ENCODE measurements around the gene MUC20.
"Not testable (repeated sequence)": the region's sequence is repeated elsewhere in the genome, so short reads cannot be mapped to it uniquely, and the experiment has no call there.

The MUC20 gene

GRCh38 chr3:195738274-195739044 lies 17.7 kb downstream of the MUC20 start:
- Histone ChIP-seq H3K4me1 (ENCODE audit: insufficient read depth, low read length) (no peaks in the 10 kb centered on the region), H3K27me3 (ENCODE audit: insufficient read depth, low read length) (no peaks in the 10 kb centered on the region), H3K9me3 (ENCODE audit: insufficient read depth, low read depth, low read length) (no peaks in the 10 kb centered on the region), H3K4me3 (ENCODE audit: low read length) (no peak overlapping the region), H3K36me3 (ENCODE audit: insufficient read depth, low read length) (no peaks in the 10 kb centered on the region), H3K27ac (ENCODE audit: low read depth, low read length) (no peak overlapping the region), H3K9ac (ENCODE audit: low read depth, low read length) (no peak overlapping the region)
- WGBS: 89% methylated on average over 14 of the region's 14 CpGs

GRCh38 chr3:195739561-195740111 lies 18.9 kb downstream of the MUC20 start:
- H3K36me3 ChIP-seq (ENCODE audit: insufficient read depth, low read length): no peaks in the 10 kb centered on the region
- no peak overlapping the region for H3K27ac ChIP-seq (ENCODE audit: low read depth, low read length)
- no peak overlapping the region for H3K4me3 ChIP-seq (ENCODE audit: low read length)
- WGBS: 88% methylated on average over 10 of the region's 13 CpGs
- no peaks in the 10 kb centered on the region for H3K4me1 ChIP-seq (ENCODE audit: insufficient read depth, low read length)
- H3K9me3 ChIP-seq (ENCODE audit: insufficient read depth, low read depth, low read length): no peaks in the 10 kb centered on the region
- H3K27me3 ChIP-seq (ENCODE audit: insufficient read depth, low read length): no peaks in the 10 kb centered on the region
- no peak overlapping the region for H3K9ac ChIP-seq (ENCODE audit: low read depth, low read length)

- Histone ChIP-seq H3K9me3 (ENCODE audit: insufficient read depth, low read depth, low read length) (no peaks in the 10 kb centered on the region), H3K4me1 (ENCODE audit: insufficient read depth, low read length) (no peaks in the 10 kb centered on the region), H3K36me3 (ENCODE audit: insufficient read depth, low read length) (no peaks in the 10 kb centered on the region), H3K4me3 (ENCODE audit: low read length) (no peak overlapping the region), H3K27me3 (ENCODE audit: insufficient read depth, low read length) (peaks cover 36% of the 10 kb centered on the region), H3K9ac (ENCODE audit: low read depth, low read length) (no peak overlapping the region), H3K27ac (ENCODE audit: low read depth, low read length) (no peak overlapping the region)
- 88% methylated on average over 4 of the region's 4 CpGs for WGBS
These were observed 23.7 kb downstream of the MUC20 start for GRCh38 chr3:195744437-195744836.

- 86% methylated on average over 8 of the region's 8 CpGs for WGBS
- H3K36me3 ChIP-seq (ENCODE audit: insufficient read depth, low read length): no peaks in the 10 kb centered on the region
- no peaks in the 10 kb centered on the region for H3K4me1 ChIP-seq (ENCODE audit: insufficient read depth, low read length)
- no peaks in the 10 kb centered on the region for H3K9me3 ChIP-seq (ENCODE audit: insufficient read depth, low read depth, low read length)
- H3K4me3 ChIP-seq (ENCODE audit: low read length): no peak overlapping the region
- H3K27ac ChIP-seq (ENCODE audit: low read depth, low read length): no peak overlapping the region
- no peak overlapping the region for H3K9ac ChIP-seq (ENCODE audit: low read depth, low read length)
- peaks cover 36% of the 10 kb centered on the region for H3K27me3 ChIP-seq (ENCODE audit: insufficient read depth, low read length)
These were observed 25.6 kb downstream of the MUC20 start for GRCh38 chr3:195746346-195746745.

- no peak overlapping the region for H3K9ac ChIP-seq (ENCODE audit: low read depth, low read length)
- H3K27me3 ChIP-seq (ENCODE audit: insufficient read depth, low read length): peaks cover 36% of the 10 kb centered on the region
- H3K4me1 ChIP-seq (ENCODE audit: insufficient read depth, low read length): no peaks in the 10 kb centered on the region
- no peak overlapping the region for H3K27ac ChIP-seq (ENCODE audit: low read depth, low read length)
- WGBS: 88% methylated on average over 9 of the region's 9 CpGs
- no peak overlapping the region for H3K4me3 ChIP-seq (ENCODE audit: low read length)
- H3K36me3 ChIP-seq (ENCODE audit: insufficient read depth, low read length): no peaks in the 10 kb centered on the region
- no peaks in the 10 kb centered on the region for H3K9me3 ChIP-seq (ENCODE audit: insufficient read depth, low read depth, low read length)
These were observed 26.0 kb downstream of the MUC20 start for GRCh38 chr3:195746751-195747150.

GRCh38 chr3:195748661-195749060 lies 27.9 kb downstream of the MUC20 start:
- no peaks in the 10 kb centered on the region for H3K4me1 ChIP-seq (ENCODE audit: insufficient read depth, low read length)
- peaks cover 36% of the 10 kb centered on the region for H3K27me3 ChIP-seq (ENCODE audit: insufficient read depth, low read length)
- H3K9ac ChIP-seq (ENCODE audit: low read depth, low read length): no peak overlapping the region
- no peaks in the 10 kb centered on the region for H3K9me3 ChIP-seq (ENCODE audit: insufficient read depth, low read depth, low read length)
- WGBS: 94% methylated on average over 11 of the region's 11 CpGs
- H3K36me3 ChIP-seq (ENCODE audit: insufficient read depth, low read length): no peaks in the 10 kb centered on the region
- no peak overlapping the region for H3K4me3 ChIP-seq (ENCODE audit: low read length)
- H3K27ac ChIP-seq (ENCODE audit: low read depth, low read length): no peak overlapping the region

- H3K4me3 ChIP-seq (ENCODE audit: low read length); H3K36me3 ChIP-seq (ENCODE audit: insufficient read depth, low read length); H3K9ac ChIP-seq (ENCODE audit: low read depth, low read length); H3K4me1 ChIP-seq (ENCODE audit: insufficient read depth, low read length); H3K27ac ChIP-seq (ENCODE audit: low read depth, low read length); H3K9me3 ChIP-seq (ENCODE audit: insufficient read depth, low read depth, low read length): not testable (repeated sequence)
- H3K27me3 ChIP-seq (ENCODE audit: insufficient read depth, low read length): peaks cover 36% of the 10 kb centered on the region
- 96% methylated on average over 4 of the region's 5 CpGs for WGBS
These were observed 28.3 kb downstream of the MUC20 start for GRCh38 chr3:195749101-195749500.

GRCh38 chr3:195750797-195751520 lies 30.2 kb downstream of the MUC20 start:
- Histone ChIP-seq H3K9me3 (ENCODE audit: insufficient read depth, low read depth, low read length) (no peaks in the 10 kb centered on the region), H3K4me1 (ENCODE audit: insufficient read depth, low read length) (no peaks in the 10 kb centered on the region), H3K4me3 (ENCODE audit: low read length) (no peak overlapping the region), H3K9ac (ENCODE audit: low read depth, low read length) (no peak overlapping the region), H3K27ac (ENCODE audit: low read depth, low read length) (no peak overlapping the region), H3K27me3 (ENCODE audit: insufficient read depth, low read length) (peaks cover 29% of the 10 kb centered on the region), H3K36me3 (ENCODE audit: insufficient read depth, low read length) (no peaks in the 10 kb centered on the region)
- WGBS: 89% methylated on average over 29 of the region's 30 CpGs

- H3K27me3 ChIP-seq (ENCODE audit: insufficient read depth, low read length): peaks cover 23% of the 10 kb centered on the region
- H3K27ac ChIP-seq (ENCODE audit: low read depth, low read length): no peak overlapping the region
- H3K4me3 ChIP-seq (ENCODE audit: low read length): no peak overlapping the region
- 85% methylated on average over 7 of the region's 7 CpGs for WGBS
- no peaks in the 10 kb centered on the region for H3K9me3 ChIP-seq (ENCODE audit: insufficient read depth, low read depth, low read length)
- H3K4me1 ChIP-seq (ENCODE audit: insufficient read depth, low read length): no peaks in the 10 kb centered on the region
- H3K9ac ChIP-seq (ENCODE audit: low read depth, low read length): no peak overlapping the region
- no peaks in the 10 kb centered on the region for H3K36me3 ChIP-seq (ENCODE audit: insufficient read depth, low read length)
These were observed 30.8 kb downstream of the MUC20 start for GRCh38 chr3:195751560-195751959.

- Histone ChIP-seq H3K9me3 (ENCODE audit: insufficient read depth, low read depth, low read length) (no peaks in the 10 kb centered on the region), H3K9ac (ENCODE audit: low read depth, low read length) (no peak overlapping the region), H3K4me1 (ENCODE audit: insufficient read depth, low read length) (no peaks in the 10 kb centered on the region), H3K36me3 (ENCODE audit: insufficient read depth, low read length) (no peaks in the 10 kb centered on the region), H3K27ac (ENCODE audit: low read depth, low read length) (no peak overlapping the region), H3K4me3 (ENCODE audit: low read length) (no peak overlapping the region), H3K27me3 (ENCODE audit: insufficient read depth, low read length) (peaks cover 18% of the 10 kb centered on the region)
- 91% methylated on average over 13 of the region's 13 CpGs for WGBS
These were observed 31.3 kb downstream of the MUC20 start for GRCh38 chr3:195752066-195752465.

GRCh38 chr3:195752546-195753331 lies 32.0 kb downstream of the MUC20 start:
- H3K9ac ChIP-seq (ENCODE audit: low read depth, low read length): no peak overlapping the region
- no peaks in the 10 kb centered on the region for H3K9me3 ChIP-seq (ENCODE audit: insufficient read depth, low read depth, low read length)
- 87% methylated on average over 26 of the region's 26 CpGs for WGBS
- H3K4me3 ChIP-seq (ENCODE audit: low read length): no peak overlapping the region
- peaks cover 12% of the 10 kb centered on the region; the same call in 1 of the 2 replicates for H3K27me3 ChIP-seq (ENCODE audit: insufficient read depth, low read length)
- H3K27ac ChIP-seq (ENCODE audit: low read depth, low read length): no peak overlapping the region
- H3K4me1 ChIP-seq (ENCODE audit: insufficient read depth, low read length): no peaks in the 10 kb centered on the region
- no peaks in the 10 kb centered on the region for H3K36me3 ChIP-seq (ENCODE audit: insufficient read depth, low read length)

Data from HUES64 (cell line).